ENCODE results near the gene DYNC1LI2. TPM values are rescaled to one million over a fixed set of nuclear protein-coding genes. Genes with fewer than 3 reads are reported as not detected.

Gene DYNC1LI2
- total RNA-seq, 1 experiment from 2014 or later: 92.8 TPM

DNA sequence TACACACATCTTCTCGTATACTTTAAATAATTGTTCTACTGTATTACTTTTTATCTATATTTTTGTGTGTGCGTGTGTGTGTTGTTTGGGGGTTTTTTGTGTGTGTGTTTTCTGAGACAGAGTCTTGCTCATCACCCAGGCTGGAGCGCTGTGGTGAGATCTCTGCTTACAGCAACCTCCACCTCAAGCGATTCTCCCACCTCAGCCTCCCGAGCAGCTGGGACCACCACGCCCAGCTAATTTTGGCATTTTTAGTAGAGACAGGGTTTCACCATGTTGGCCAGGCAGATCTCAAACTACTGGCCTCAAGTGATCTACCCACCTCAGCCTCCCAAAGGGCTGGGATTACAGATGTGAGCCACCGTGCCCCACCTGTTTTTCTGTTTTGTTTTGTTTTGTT, 53.4 kb downstream of the DYNC1LI2 start:
- no peak for TF ChIP-seq RAD21 (IDR thresholded peaks at IDR 0.05; ENCODE audit: low read depth)
- TF ChIP-seq SIN3A (IDR thresholded peaks at IDR 0.05; ENCODE audit: low read depth): no peak
- TF ChIP-seq CEBPB (IDR thresholded peaks at IDR 0.05; ENCODE audit: low read depth): no peak
- no peak for TF ChIP-seq ZNF274 (IDR thresholded peaks at IDR 0.05; ENCODE audit: low read depth, low read length)
- no peak for TF ChIP-seq MAX (IDR thresholded peaks at IDR 0.05)
- TF ChIP-seq ELF1 (IDR thresholded peaks at IDR 0.05; ENCODE audit: borderline replicate concordance, low read depth): no peak
- no peak for TF ChIP-seq CBX3 (IDR thresholded peaks at IDR 0.05; ENCODE audit: low read depth)
- TF ChIP-seq YY1 (IDR thresholded peaks at IDR 0.05; ENCODE audit: extremely low read depth, insufficient replicate concordance, low read depth, low read length): no peak
- TF ChIP-seq, protein P1, sequence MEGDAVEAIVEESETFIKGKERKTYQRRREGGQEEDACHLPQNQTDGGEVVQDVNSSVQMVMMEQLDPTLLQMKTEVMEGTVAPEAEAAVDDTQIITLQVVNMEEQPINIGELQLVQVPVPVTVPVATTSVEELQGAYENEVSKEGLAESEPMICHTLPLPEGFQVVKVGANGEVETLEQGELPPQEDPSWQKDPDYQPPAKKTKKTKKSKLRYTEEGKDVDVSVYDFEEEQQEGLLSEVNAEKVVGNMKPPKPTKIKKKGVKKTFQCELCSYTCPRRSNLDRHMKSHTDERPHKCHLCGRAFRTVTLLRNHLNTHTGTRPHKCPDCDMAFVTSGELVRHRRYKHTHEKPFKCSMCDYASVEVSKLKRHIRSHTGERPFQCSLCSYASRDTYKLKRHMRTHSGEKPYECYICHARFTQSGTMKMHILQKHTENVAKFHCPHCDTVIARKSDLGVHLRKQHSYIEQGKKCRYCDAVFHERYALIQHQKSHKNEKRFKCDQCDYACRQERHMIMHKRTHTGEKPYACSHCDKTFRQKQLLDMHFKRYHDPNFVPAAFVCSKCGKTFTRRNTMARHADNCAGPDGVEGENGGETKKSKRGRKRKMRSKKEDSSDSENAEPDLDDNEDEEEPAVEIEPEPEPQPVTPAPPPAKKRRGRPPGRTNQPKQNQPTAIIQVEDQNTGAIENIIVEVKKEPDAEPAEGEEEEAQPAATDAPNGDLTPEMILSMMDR (IDR thresholded peaks at IDR 0.05 in 2 of 3, conservative IDR thresholded peaks at IDR 0.05 in 1 of 3; ENCODE audit: borderline replicate concordance in 1 of 3, insufficient read depth in 1 of 3, low read depth in 2 of 3, low read length in 2 of 3): no peak
- TF ChIP-seq ZFX (IDR thresholded peaks at IDR 0.05): no peak
- TF ChIP-seq EZH2 (IDR thresholded peaks at IDR 0.05): no peak
- no peak for TF ChIP-seq TCF7L2 (IDR thresholded peaks at IDR 0.05; ENCODE audit: borderline replicate concordance, extremely low read depth, insufficient read depth, insufficient read length)
- no peak for TF ChIP-seq EGR1 (IDR thresholded peaks at IDR 0.05; ENCODE audit: low read depth)
- TF ChIP-seq, protein P2, sequence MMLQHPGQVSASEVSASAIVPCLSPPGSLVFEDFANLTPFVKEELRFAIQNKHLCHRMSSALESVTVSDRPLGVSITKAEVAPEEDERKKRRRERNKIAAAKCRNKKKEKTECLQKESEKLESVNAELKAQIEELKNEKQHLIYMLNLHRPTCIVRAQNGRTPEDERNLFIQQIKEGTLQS (IDR thresholded peaks at IDR 0.05): no peak
- no peak for TF ChIP-seq POLR2A (IDR thresholded peaks at IDR 0.05; ENCODE audit: borderline replicate concordance, extremely low read depth, insufficient read depth, insufficient read length)
- no peaks in the 10 kb centered on the region for H3K36me3 ChIP-seq (ENCODE audit: control insufficient read depth in 1 of 2, insufficient read depth in 2 of 2, low read length in 2 of 2)
- H3K4me3 ChIP-seq (replicated peaks in 1 of 2; ENCODE audit: low read depth in 1 of 2, low read length in 2 of 2): no peak overlapping the region
- no peaks in the 10 kb centered on the region; the same call in 1 of the 2 replicates for H4K20me1 ChIP-seq (ENCODE audit: insufficient read depth)
- intact Hi-C loops (cut with micrococcal nuclease): no loop called here
- H3K27me3 ChIP-seq (ENCODE audit: insufficient read depth, low read length): no peaks in the 10 kb centered on the region
- ChIA-PET RAD21 (ENCODE audit: low non-redundant PET in 1 of 2, low total read pairs in 2 of 2, uncharacterized antibody in 2 of 2, unreplicated experiment in 2 of 2) (no interaction called here), CTCF (interaction anchor here (1.4 kb wide), 1 partner anchor 47 kb away, joined by 3 read pairs; no protein-coding TSS in a partner anchor), POLR2A (no interaction called here)
- DNase-seq (ENCODE audit: low read depth, low spot score) (no peak), ATAC-seq (no peak)
- no peak overlapping the region for H3K27ac ChIP-seq (ENCODE audit: low read depth, low read length)
- H2AFZ ChIP-seq (ENCODE audit: low read depth, low read length, poor library complexity, severe bottlenecking): no peak overlapping the region
- no peaks in the 10 kb centered on the region for H3K9me3 ChIP-seq (ENCODE audit: control insufficient read depth in 1 of 2, insufficient read depth in 1 of 2, low read depth in 1 of 2, low read length in 2 of 2)
- H3K4me2 ChIP-seq (ENCODE audit: low read length): no peak overlapping the region
- H3K9ac ChIP-seq (ENCODE audit: low read length): no peak overlapping the region
- H3K79me2 ChIP-seq (ENCODE audit: insufficient read depth, low read length): peaks cover 31% of the 10 kb centered on the region
- peaks cover 6 to 20% of the 10 kb centered on the region in 2 experiments; a peak in 3 of 4 replicates for H3K4me1 ChIP-seq (ENCODE audit: control insufficient read depth in 1 of 2, insufficient read depth in 2 of 2, low read length in 2 of 2)
- no peaks in the 10 kb centered on the region for H3K9me2 ChIP-seq (ENCODE audit: insufficient read depth)
- BruUV-seq (replicated peaks): no TSS peak

Measured in HCT116 (cell line).